OCI-LY3 (cell line): Measurements from ENCODE around the gene LGALS4.

ENCODE experiments used
- H2AFZ ChIP-seq: fragments of 200-600, 300-600 bp; shearing (Covaris generic); 2 replicates; pipeline ENCODE4 v1.6.0; 2014; ENCODE audit warnings: antibody characterized with exemption, low read depth, low read length
- H3K27ac ChIP-seq: fragments of 200-600, 300-600 bp; sonication (generic); 2 replicates; pipeline ENCODE4 v1.5.1; 2014; ENCODE audit warnings: mild to moderate bottlenecking, low read length, moderate library complexity, mixed read lengths
- H3K27me3 ChIP-seq: fragments of 200-600, 300-600 bp; sonication (generic); 2 replicates; pipeline ENCODE4 v1.6.1; 2014; ENCODE audit warnings: low read depth, low read length, mixed read lengths
- H3K36me3 ChIP-seq: fragments of 200-600, 300-600 bp; sonication (generic); replicated peaks from 2 replicates; pipeline ENCODE3; 2014; ENCODE audit warnings: low read depth, low read length, mixed read lengths
- H3K4me1 ChIP-seq: fragments of 300-600, 200-600 bp; sonication (generic); 2 replicates; pipeline ENCODE4 v1.6.1; 2014; ENCODE audit warnings: low read length, mixed read lengths
- H3K4me2 ChIP-seq: fragments of 200-600, 300-600 bp; sonication (generic); 2 replicates; pipeline ENCODE4 v1.6.1; 2014; ENCODE audit warnings: low read length, mixed read lengths
- H3K4me3 ChIP-seq: fragments of 300-600, 200-600 bp; sonication (generic); 2 replicates; pipeline ENCODE4 v1.5.1; 2014; ENCODE audit warnings: antibody characterized with exemption, mild to moderate bottlenecking, low read length, moderate library complexity
- H3K79me2 ChIP-seq: fragments of 300-600, 200-600 bp; shearing (Covaris generic); 2 replicates; pipeline ENCODE4 v1.6.1; 2014; ENCODE audit warnings: mild to moderate bottlenecking, low read length, mixed read lengths
- H3K9ac ChIP-seq: fragments of 300-600, 200-600 bp; shearing (Covaris generic); 2 replicates; pipeline ENCODE4 v1.6.0; 2014; ENCODE audit warnings: mild to moderate bottlenecking, low read length, moderate library complexity
- H3K9me3 ChIP-seq: fragments of 200-600, 300-600 bp; shearing (Covaris generic); 2 replicates; pipeline ENCODE4 v1.6.1; 2014; ENCODE audit warnings: low read length, mixed read lengths; ENCODE audit not compliant: insufficient read depth
- H4K20me1 ChIP-seq: fragments of 200-600, 300-600 bp; sonication (generic); 2 replicates; pipeline ENCODE4 v1.6.1; 2016; ENCODE audit warnings: low read length, mixed read lengths; ENCODE audit not compliant: insufficient read depth
- EZH2phosphoT487 ChIP-seq: fragments of 200-600 bp; shearing (Covaris generic); IDR thresholded peaks from 2 replicates; pipeline ENCODE4 v1.6.1; 2018; ENCODE audit warnings: antibody characterized with exemption, mixed run types, low read depth
- TF ChIP-seq, protein P1 (sequence below): fragments of 200-600, 300-600 bp; sonication (generic); IDR thresholded peaks from 2 replicates; pipeline ENCODE4 v1.5.1; 2014; ENCODE audit warnings: antibody characterized with exemption, low read length, low read depth

LGALS4 gene

DNA sequence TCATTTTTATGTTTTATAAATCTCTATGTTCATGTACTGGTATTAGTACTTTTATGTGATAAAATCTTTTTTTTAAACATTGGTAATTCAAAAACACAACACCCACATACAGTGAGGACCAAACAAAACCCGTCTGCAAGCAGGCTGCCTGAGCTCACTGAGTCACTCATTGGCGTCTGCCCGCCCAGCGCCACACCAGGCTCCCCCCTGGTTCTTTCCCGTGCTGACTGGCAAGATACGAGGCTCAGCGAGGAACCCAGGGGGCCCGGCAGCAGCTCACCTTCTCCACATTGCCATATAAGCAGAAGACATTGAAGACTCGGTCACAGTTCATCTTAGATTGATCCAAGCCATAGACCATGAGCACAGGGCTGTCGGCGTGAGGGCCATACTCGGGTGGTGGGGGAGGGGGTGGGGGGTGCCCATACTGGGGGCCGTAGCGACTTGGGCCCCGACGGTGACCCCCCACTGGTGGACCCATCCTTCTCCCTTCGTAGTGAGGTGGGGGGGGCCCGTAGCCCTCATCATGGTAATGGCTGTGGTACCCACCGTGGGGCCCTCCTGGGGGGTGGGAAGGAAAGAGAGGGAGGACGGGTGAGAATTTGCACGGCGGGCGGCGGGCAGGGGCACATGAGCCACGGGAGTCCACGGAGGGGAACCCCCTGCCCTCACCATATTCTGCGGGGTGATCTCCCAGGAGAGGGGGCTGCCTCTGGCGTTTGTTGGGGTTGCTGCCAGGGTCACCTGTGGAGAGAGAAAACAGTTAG lies 27.3 kb upstream of the LGALS4 start:
- H3K79me2 ChIP-seq: peaks cover 43% of the 10 kb centered on the region
- no peak overlapping the region for H3K27ac ChIP-seq

DNA sequence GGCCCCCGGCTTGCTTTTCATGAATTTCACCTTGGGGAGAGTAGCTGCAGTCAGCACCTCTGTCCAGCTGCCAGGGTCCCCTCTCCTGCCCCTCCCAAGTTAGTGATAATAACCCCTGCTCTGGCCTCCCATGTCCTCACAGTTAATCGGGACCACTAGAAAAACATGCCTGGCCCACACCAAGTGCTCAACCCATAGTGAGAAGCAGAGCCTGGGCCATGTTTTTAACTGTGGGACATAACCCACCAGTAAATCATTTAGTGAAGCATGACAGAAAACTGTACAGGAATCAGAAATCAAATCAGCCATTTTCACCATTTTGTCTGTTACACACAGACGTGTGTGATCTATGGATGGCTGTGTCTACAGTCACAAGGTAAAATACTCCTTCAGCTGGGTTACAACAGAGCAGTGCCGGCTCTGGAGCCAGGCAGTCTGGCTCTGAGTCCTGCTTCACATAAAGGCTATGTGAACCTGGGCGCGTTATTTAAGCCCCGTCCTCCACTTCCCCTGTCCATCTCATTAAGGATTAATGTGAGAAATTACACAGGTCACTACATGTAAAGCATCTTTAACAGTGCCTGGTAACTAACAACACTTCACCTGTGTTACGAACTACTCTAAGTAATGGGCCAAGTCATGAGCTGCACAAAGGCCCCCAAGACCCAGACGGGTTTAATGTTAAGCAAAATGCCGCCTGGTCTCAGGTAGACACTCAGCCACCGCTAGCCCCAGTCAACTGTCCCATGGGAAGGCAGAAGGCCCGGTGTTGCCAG lies 26.4 kb upstream of the LGALS4 start:
- Histone ChIP-seq H3K4me2 (no peak overlapping the region), H3K9me3 (no peaks in the 10 kb centered on the region), H3K4me1 (no peaks in the 10 kb centered on the region), H3K9ac (no peak overlapping the region), H3K36me3 (peaks cover 83% of the 10 kb centered on the region), H3K4me3 (no peak overlapping the region), H3K79me2 (peaks cover 35% of the 10 kb centered on the region), H2AFZ (no peak overlapping the region), H4K20me1 (peaks cover 54% of the 10 kb centered on the region), H3K27me3 (no peaks in the 10 kb centered on the region), H3K27ac (no peak overlapping the region)
- TF ChIP-seq, protein P1, sequence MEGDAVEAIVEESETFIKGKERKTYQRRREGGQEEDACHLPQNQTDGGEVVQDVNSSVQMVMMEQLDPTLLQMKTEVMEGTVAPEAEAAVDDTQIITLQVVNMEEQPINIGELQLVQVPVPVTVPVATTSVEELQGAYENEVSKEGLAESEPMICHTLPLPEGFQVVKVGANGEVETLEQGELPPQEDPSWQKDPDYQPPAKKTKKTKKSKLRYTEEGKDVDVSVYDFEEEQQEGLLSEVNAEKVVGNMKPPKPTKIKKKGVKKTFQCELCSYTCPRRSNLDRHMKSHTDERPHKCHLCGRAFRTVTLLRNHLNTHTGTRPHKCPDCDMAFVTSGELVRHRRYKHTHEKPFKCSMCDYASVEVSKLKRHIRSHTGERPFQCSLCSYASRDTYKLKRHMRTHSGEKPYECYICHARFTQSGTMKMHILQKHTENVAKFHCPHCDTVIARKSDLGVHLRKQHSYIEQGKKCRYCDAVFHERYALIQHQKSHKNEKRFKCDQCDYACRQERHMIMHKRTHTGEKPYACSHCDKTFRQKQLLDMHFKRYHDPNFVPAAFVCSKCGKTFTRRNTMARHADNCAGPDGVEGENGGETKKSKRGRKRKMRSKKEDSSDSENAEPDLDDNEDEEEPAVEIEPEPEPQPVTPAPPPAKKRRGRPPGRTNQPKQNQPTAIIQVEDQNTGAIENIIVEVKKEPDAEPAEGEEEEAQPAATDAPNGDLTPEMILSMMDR: no peak

More for the DNA sequence above, 27.3 kb upstream of the LGALS4 start:
- H3K9ac ChIP-seq: no peak overlapping the region
- TF ChIP-seq, protein P1: no peak
- TF ChIP-seq EZH2phosphoT487: no peak
- no peaks in the 10 kb centered on the region for H3K4me1 ChIP-seq
- no peak overlapping the region for H3K4me3 ChIP-seq
- no peaks in the 10 kb centered on the region for H3K27me3 ChIP-seq
- no peak overlapping the region for H2AFZ ChIP-seq
- H3K4me2 ChIP-seq: no peak overlapping the region
- H3K36me3 ChIP-seq: peaks cover 91% of the 10 kb centered on the region
- peaks cover 59% of the 10 kb centered on the region for H4K20me1 ChIP-seq
- no peaks in the 10 kb centered on the region for H3K9me3 ChIP-seq

DNA sequence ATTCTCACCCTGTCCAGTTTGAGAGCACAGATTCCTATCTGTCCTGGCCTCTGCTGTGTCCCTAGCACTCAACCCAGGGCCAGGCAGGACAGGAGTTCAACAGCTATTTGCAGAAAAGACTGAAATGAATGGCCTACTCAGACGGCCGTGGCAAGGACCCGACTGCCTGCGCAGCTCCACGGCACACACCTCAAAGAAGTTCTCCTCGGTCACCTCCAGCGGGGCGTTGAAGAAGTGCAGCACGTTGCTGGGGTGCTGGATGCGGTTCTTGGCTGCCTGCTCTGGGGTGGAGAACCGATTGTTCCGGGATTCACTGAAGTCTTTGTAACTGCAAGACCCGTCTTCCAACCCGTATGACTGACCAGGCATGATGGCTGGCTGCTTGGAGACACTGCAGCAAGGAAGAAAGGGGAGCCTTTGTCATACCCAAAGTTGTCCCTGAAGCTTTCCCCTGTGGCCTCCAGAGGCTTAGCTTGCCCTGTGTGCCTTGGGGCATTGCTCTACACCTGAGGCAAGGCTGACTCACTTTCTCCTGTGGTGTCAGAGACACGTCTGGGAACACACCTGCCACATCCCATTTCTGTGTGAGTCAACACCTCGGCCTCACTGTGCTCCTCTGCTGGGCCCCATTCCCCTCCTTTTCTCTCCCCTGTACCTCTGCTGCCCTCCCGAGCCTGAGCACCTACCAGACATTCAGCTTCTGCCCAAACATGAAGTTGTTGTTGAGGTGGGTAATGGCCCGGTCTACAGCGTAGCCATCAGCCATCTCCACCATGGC lies 25.7 kb upstream of the LGALS4 start:
- H2AFZ ChIP-seq: no peak overlapping the region
- no peak overlapping the region for H3K27ac ChIP-seq
- no peaks in the 10 kb centered on the region for H3K9me3 ChIP-seq
- no peak for TF ChIP-seq EZH2phosphoT487
- TF ChIP-seq, protein P1: no peak
- H3K36me3 ChIP-seq: peaks cover 75% of the 10 kb centered on the region
- no peak overlapping the region for H3K9ac ChIP-seq
- H3K4me2 ChIP-seq: no peak overlapping the region
- H3K79me2 ChIP-seq: peaks cover 27% of the 10 kb centered on the region
- no peaks in the 10 kb centered on the region for H3K27me3 ChIP-seq
- no peak overlapping the region for H3K4me3 ChIP-seq
- H4K20me1 ChIP-seq: peaks cover 47% of the 10 kb centered on the region
- no peaks in the 10 kb centered on the region for H3K4me1 ChIP-seq
